Panc1 (cell line): ENCODE data around the gene SOBP.

Source experiments
- TF ChIP-seq, protein P1 (sequence below): fragments of 450-650 bp; IDR thresholded peaks from 2 replicates; pipeline ENCODE4 v1.5.1; 2017; ENCODE audit warnings: mild to moderate bottlenecking
- TF ChIP-seq, protein P2 (sequence below), 2 experiments: IDR thresholded peaks; 2 replicates each; pipeline ENCODE4 v1.6.1; 2011 to 2012; ENCODE audit warnings: low read depth in 2 of 2, control low read depth in 1 of 2, low read length in 1 of 2, mild to moderate bottlenecking in 1 of 2, moderate library complexity in 1 of 2; ENCODE audit not compliant: insufficient read depth in 1 of 2

DNA sequence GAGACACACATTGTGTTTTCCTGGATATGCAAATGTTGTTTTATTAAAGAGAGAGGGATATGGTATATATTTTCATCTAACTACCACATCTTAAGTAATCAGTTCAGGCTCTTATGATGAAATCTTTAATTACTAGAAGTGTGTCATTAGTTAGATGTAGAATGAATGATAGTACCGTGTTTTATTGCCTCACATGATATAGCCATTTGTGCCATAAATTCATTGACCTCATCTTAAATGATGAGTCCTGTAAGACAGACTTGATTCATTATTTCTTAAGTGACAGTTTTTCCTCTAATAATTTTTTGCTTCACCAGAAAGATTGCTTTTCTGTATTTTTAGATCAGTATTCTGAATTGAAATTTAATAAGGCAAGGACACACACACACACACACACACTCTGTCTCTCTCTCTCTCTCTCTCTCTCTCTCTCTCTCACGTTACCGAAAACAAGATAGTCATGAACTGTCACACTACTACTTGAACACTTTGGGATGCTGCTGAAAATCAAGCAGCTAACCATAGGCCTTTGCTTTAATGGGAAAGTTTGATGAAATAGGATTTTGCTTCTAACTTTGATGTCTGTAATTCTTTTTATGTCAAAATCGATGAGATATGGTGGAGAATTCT lies 140.5 kb downstream of the SOBP start:
- TF ChIP-seq, protein P1, sequence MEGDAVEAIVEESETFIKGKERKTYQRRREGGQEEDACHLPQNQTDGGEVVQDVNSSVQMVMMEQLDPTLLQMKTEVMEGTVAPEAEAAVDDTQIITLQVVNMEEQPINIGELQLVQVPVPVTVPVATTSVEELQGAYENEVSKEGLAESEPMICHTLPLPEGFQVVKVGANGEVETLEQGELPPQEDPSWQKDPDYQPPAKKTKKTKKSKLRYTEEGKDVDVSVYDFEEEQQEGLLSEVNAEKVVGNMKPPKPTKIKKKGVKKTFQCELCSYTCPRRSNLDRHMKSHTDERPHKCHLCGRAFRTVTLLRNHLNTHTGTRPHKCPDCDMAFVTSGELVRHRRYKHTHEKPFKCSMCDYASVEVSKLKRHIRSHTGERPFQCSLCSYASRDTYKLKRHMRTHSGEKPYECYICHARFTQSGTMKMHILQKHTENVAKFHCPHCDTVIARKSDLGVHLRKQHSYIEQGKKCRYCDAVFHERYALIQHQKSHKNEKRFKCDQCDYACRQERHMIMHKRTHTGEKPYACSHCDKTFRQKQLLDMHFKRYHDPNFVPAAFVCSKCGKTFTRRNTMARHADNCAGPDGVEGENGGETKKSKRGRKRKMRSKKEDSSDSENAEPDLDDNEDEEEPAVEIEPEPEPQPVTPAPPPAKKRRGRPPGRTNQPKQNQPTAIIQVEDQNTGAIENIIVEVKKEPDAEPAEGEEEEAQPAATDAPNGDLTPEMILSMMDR = no peak
- TF ChIP-seq, protein P2, sequence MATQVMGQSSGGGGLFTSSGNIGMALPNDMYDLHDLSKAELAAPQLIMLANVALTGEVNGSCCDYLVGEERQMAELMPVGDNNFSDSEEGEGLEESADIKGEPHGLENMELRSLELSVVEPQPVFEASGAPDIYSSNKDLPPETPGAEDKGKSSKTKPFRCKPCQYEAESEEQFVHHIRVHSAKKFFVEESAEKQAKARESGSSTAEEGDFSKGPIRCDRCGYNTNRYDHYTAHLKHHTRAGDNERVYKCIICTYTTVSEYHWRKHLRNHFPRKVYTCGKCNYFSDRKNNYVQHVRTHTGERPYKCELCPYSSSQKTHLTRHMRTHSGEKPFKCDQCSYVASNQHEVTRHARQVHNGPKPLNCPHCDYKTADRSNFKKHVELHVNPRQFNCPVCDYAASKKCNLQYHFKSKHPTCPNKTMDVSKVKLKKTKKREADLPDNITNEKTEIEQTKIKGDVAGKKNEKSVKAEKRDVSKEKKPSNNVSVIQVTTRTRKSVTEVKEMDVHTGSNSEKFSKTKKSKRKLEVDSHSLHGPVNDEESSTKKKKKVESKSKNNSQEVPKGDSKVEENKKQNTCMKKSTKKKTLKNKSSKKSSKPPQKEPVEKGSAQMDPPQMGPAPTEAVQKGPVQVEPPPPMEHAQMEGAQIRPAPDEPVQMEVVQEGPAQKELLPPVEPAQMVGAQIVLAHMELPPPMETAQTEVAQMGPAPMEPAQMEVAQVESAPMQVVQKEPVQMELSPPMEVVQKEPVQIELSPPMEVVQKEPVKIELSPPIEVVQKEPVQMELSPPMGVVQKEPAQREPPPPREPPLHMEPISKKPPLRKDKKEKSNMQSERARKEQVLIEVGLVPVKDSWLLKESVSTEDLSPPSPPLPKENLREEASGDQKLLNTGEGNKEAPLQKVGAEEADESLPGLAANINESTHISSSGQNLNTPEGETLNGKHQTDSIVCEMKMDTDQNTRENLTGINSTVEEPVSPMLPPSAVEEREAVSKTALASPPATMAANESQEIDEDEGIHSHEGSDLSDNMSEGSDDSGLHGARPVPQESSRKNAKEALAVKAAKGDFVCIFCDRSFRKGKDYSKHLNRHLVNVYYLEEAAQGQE (IDR thresholded peaks at IDR 0.05; ENCODE audit: insufficient read depth in 1 of 2, low read depth in 2 of 2, low read length in 1 of 2) = no peak
